Hepatic stellate cell (primary cell): ENCODE data around the gene HOXB4.
"Not testable (repeated sequence)": the region's sequence is repeated elsewhere in the genome, so short reads cannot be mapped to it uniquely, and the experiment has no call there.

ENCODE experiments used
- DNase-seq: peaks from one replicate; pipeline ENCODE4 v3.0.0; 2011; ENCODE audit warnings: low spot score

The HOXB4 gene

GRCh38 chr17:48546924-48547807 lies 31.0 kb downstream of the HOXB4 start:
- DNase-seq = no peak

GRCh38 chr17:48546137-48546923 lies 31.8 kb downstream of the HOXB4 start:
- peak; percentile 46 for DNase-seq

GRCh38 chr17:48545539-48545938 lies 32.6 kb downstream of the HOXB4 start:
- DNase-seq = no peak

- peak; percentile 78 for DNase-seq
These were observed 33.2 kb downstream of the HOXB4 start, which contains the start of gene HOXB2 for GRCh38 chr17:48545022-48545375. HOXB2 (minus strand) TSS chr17:48545109; CDS start chr17:48544911, 198 bp downstream.

GRCh38 chr17:48544349-48545021 lies 33.7 kb downstream of the HOXB4 start:
- DNase-seq = peak; percentile 75

GRCh38 chr17:48543854-48544348 lies 34.2 kb downstream of the HOXB4 start:
- DNase-seq = no peak

- peak; percentile 64 for DNase-seq
These were observed 34.9 kb downstream of the HOXB4 start for GRCh38 chr17:48543107-48543853.

GRCh38 chr17:48542698-48543106 lies 35.4 kb downstream of the HOXB4 start:
- no peak for DNase-seq

GRCh38 chr17:48542114-48542656 lies 36.0 kb downstream of the HOXB4 start:
- DNase-seq = no peak

GRCh38 chr17:48541577-48542113 lies 36.5 kb downstream of the HOXB4 start:
- peak; percentile 78 for DNase-seq

- no peak for DNase-seq
These were observed 37.0 kb downstream of the HOXB4 start for GRCh38 chr17:48541036-48541576.

GRCh38 chr17:48540213-48540612 lies 37.9 kb downstream of the HOXB4 start:
- DNase-seq = no peak

- peak; percentile 85 for DNase-seq
These were observed 39.0 kb downstream of the HOXB4 start for GRCh38 chr17:48539177-48539576.

GRCh38 chr17:48537316-48537715 lies 40.8 kb downstream of the HOXB4 start:
- no peak for DNase-seq

GRCh38 chr17:48535793-48536559 lies 42.2 kb downstream of the HOXB4 start:
- not testable (repeated sequence) for DNase-seq

GRCh38 chr17:48532261-48532660 lies 45.9 kb downstream of the HOXB4 start:
- DNase-seq = no peak

GRCh38 chr17:48530887-48531272 lies 47.3 kb downstream of the HOXB4 start, which contains the start of gene HOXB1:
HOXB1 (minus strand) TSS chr17:48531011; CDS start chr17:48530904, 107 bp downstream.
- DNase-seq = no peak

- DNase-seq = no peak
These were observed 47.8 kb downstream of the HOXB4 start for GRCh38 chr17:48530208-48530886.

- no peak for DNase-seq
These were observed 48.5 kb downstream of the HOXB4 start for GRCh38 chr17:48529683-48530009.
